ENCODE results near the gene PPARA. TPM values are rescaled to one million over a fixed set of nuclear protein-coding genes. Genes with fewer than 3 reads are reported as not detected.

Gene PPARA
- total RNA-seq, 1 experiment from 2014 or later: 14.5 TPM

GRCh38 chr22:46219636-46220035, 69.3 kb downstream of the PPARA start:
- H4K20me1 ChIP-seq (ENCODE audit: insufficient read depth): no peaks in the 10 kb centered on the region
- H3K9ac ChIP-seq (ENCODE audit: low read length): no peak overlapping the region
- intact Hi-C loops (cut with micrococcal nuclease): no loop called here
- H3K79me2 ChIP-seq (ENCODE audit: insufficient read depth, low read length): no peaks in the 10 kb centered on the region
- TF ChIP-seq, protein P1, sequence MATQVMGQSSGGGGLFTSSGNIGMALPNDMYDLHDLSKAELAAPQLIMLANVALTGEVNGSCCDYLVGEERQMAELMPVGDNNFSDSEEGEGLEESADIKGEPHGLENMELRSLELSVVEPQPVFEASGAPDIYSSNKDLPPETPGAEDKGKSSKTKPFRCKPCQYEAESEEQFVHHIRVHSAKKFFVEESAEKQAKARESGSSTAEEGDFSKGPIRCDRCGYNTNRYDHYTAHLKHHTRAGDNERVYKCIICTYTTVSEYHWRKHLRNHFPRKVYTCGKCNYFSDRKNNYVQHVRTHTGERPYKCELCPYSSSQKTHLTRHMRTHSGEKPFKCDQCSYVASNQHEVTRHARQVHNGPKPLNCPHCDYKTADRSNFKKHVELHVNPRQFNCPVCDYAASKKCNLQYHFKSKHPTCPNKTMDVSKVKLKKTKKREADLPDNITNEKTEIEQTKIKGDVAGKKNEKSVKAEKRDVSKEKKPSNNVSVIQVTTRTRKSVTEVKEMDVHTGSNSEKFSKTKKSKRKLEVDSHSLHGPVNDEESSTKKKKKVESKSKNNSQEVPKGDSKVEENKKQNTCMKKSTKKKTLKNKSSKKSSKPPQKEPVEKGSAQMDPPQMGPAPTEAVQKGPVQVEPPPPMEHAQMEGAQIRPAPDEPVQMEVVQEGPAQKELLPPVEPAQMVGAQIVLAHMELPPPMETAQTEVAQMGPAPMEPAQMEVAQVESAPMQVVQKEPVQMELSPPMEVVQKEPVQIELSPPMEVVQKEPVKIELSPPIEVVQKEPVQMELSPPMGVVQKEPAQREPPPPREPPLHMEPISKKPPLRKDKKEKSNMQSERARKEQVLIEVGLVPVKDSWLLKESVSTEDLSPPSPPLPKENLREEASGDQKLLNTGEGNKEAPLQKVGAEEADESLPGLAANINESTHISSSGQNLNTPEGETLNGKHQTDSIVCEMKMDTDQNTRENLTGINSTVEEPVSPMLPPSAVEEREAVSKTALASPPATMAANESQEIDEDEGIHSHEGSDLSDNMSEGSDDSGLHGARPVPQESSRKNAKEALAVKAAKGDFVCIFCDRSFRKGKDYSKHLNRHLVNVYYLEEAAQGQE (IDR thresholded peaks at IDR 0.05; ENCODE audit: low read depth): no peak
- TF ChIP-seq POLR2A (IDR thresholded peaks at IDR 0.05; ENCODE audit: borderline replicate concordance, extremely low read depth, insufficient read depth, insufficient read length) (no peak), MAX (IDR thresholded peaks at IDR 0.05) (no peak), FOSL1 (IDR thresholded peaks at IDR 0.05; ENCODE audit: low read depth) (no peak), CBX3 (IDR thresholded peaks at IDR 0.05; ENCODE audit: low read depth) (no peak)
- no TSS peak for BruUV-seq (replicated peaks)
- H3K9me2 ChIP-seq (ENCODE audit: insufficient read depth): no peaks in the 10 kb centered on the region
- H3K4me2 ChIP-seq (ENCODE audit: low read length): no peak overlapping the region
- DNase-seq (ENCODE audit: low read depth, low spot score) (no peak), ATAC-seq (no peak)
- no peak overlapping the region for H2AFZ ChIP-seq (ENCODE audit: low read depth, low read length, poor library complexity, severe bottlenecking)
- no peaks in the 10 kb centered on the region for H3K9me3 ChIP-seq (ENCODE audit: control insufficient read depth in 1 of 2, insufficient read depth in 1 of 2, low read depth in 1 of 2, low read length in 2 of 2)
- no peaks in the 10 kb centered on the region for H3K4me1 ChIP-seq (ENCODE audit: control insufficient read depth in 1 of 2, insufficient read depth in 2 of 2, low read length in 2 of 2)
- no peak overlapping the region for H3K27ac ChIP-seq (ENCODE audit: low read depth, low read length)
- no peak overlapping the region for H3K4me3 ChIP-seq (replicated peaks in 1 of 2; ENCODE audit: low read depth in 1 of 2, low read length in 2 of 2)
- ChIA-PET POLR2A (no interaction called here), CTCF (no interaction called here), RAD21 (ENCODE audit: low non-redundant PET in 1 of 2, low total read pairs in 2 of 2, uncharacterized antibody in 2 of 2, unreplicated experiment in 2 of 2) (no interaction called here)
- H3K27me3 ChIP-seq (ENCODE audit: insufficient read depth, low read length): no peaks in the 10 kb centered on the region
- peaks cover 0 to 2% of the 10 kb centered on the region in 2 experiments; a peak in 2 of 4 replicates for H3K36me3 ChIP-seq (ENCODE audit: control insufficient read depth in 1 of 2, insufficient read depth in 2 of 2, low read length in 2 of 2)

DNA sequence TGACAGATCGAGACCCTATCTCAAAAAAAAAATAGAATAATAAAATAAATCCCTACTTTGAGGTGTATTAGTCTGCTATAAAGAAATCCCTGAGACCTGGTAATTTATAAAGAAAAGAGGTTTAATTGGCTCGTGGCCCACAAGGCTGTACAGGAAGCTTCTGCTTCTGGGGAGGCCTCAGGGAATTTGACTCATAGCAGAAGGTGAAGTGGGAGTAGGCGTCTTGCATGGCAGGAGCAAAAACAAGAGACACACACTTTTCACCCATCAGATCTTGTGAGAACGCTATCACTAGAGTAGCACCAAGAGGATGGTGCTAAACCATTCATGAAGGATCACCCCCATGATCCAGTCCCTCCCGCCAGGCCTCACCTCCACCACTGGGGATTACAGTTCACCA, 70.6 kb downstream of the PPARA start:
- intact Hi-C loops (cut with micrococcal nuclease): no loop called here
- CTCF ChIA-PET: no interaction called here
- Histone ChIP-seq H3K27me3 (ENCODE audit: insufficient read depth, low read length) (no peaks in the 10 kb centered on the region), H3K9ac (ENCODE audit: low read length) (no peak overlapping the region), H3K4me2 (ENCODE audit: low read length) (no peak overlapping the region), H3K79me2 (ENCODE audit: insufficient read depth, low read length) (no peaks in the 10 kb centered on the region), H3K9me2 (ENCODE audit: insufficient read depth) (no peaks in the 10 kb centered on the region), H2AFZ (ENCODE audit: low read depth, low read length, poor library complexity, severe bottlenecking) (no peak overlapping the region), H3K9me3 (ENCODE audit: control insufficient read depth in 1 of 2, insufficient read depth in 1 of 2, low read depth in 1 of 2, low read length in 2 of 2) (no peaks in the 10 kb centered on the region), H4K20me1 (ENCODE audit: insufficient read depth) (no peaks in the 10 kb centered on the region), H3K36me3 (ENCODE audit: control insufficient read depth in 1 of 2, insufficient read depth in 2 of 2, low read length in 2 of 2) (no peaks in the 10 kb centered on the region), H3K4me3 (replicated peaks in 1 of 2; ENCODE audit: low read depth in 1 of 2, low read length in 2 of 2) (no peak overlapping the region), H3K27ac (ENCODE audit: low read depth, low read length) (no peak overlapping the region), H3K4me1 (ENCODE audit: control insufficient read depth in 1 of 2, insufficient read depth in 2 of 2, low read length in 2 of 2) (no peaks in the 10 kb centered on the region)
- RAD21 ChIA-PET (ENCODE audit: low non-redundant PET in 1 of 2, low total read pairs in 2 of 2, uncharacterized antibody in 2 of 2, unreplicated experiment in 2 of 2): no interaction called here
- no TSS peak for BruUV-seq (replicated peaks)
- DNase-seq (ENCODE audit: low read depth, low spot score) (no peak), ATAC-seq (no peak)
- TF ChIP-seq SIN3A (IDR thresholded peaks at IDR 0.05; ENCODE audit: low read depth) (no peak), SP1 (IDR thresholded peaks at IDR 0.05; ENCODE audit: low read depth) (no peak), CBX3 (IDR thresholded peaks at IDR 0.05; ENCODE audit: low read depth) (no peak), EZH2phosphoT487 (IDR thresholded peaks at IDR 0.05; ENCODE audit: borderline replicate concordance) (no peak), ELF1 (IDR thresholded peaks at IDR 0.05; ENCODE audit: borderline replicate concordance, low read depth) (no peak)
- POLR2A ChIA-PET: no interaction called here
